ENCODE results near the gene RBKS. TPM values are rescaled to one million over a fixed set of nuclear protein-coding genes. Genes with fewer than 3 reads are reported as not detected.

RBKS gene
- total and polyA plus RNA-seq, 2 of the 8 experiments (the other 6 are each of a cell fraction or from before 2014, with no cell fraction given): 1.1 to 1.5 TPM

DNA sequence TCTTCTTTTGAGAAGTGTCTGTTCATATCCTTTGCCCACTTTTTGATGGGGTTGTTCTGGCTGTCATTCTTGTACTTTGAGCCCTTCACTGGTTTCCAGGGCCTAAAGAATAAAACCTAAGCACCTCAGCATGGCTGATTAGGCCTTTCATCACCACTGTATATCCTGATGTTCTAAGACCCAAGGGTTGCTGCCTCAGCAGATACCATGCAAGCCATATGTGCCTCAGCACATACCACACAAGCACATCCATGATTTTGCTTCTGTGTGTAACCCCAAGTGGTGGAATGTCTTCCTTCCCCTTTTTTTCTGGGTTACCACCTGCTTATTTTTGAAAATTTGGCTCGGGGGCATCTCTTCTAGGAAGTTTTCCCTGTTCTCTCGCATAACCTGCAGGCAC, 11.4 kb downstream of the RBKS start:
- 81% methylated on average over 2 of the region's 2 CpGs; no CpG with 5 or more reads in 1 of the 2 experiments for WGBS, 2 experiments (ENCODE audit: extremely low coverage in 1 of 2, insufficient coverage in 1 of 2, insufficient read length in 1 of 2, insufficient replicate concordance in 2 of 2, low coverage in 1 of 2, low lambda C conversion rate in 2 of 2, missing lambda C conversion rate in 1 of 2)
- no peaks in the 10 kb centered on the region for H3K27me3 ChIP-seq (replicated peaks in 1 of 4; ENCODE audit: control insufficient read depth in 3 of 4, extremely low read depth in 1 of 4, insufficient read depth in 3 of 4, low read length in 3 of 4)
- no peaks in the 10 kb centered on the region for H4K20me1 ChIP-seq (replicated peaks in 1 of 2; ENCODE audit: control insufficient read depth in 1 of 2, insufficient read depth in 2 of 2, low read length in 2 of 2)
- FAIRE-seq: no peak
- ChIA-PET CTCF (ENCODE audit: partially characterized antibody) (no interaction called here), POLR2A (ENCODE audit: partially characterized antibody) (no interaction called here)
- H2AK5ac ChIP-seq (ENCODE audit: low read depth, low read length): no peak overlapping the region
- no peak overlapping the region for H3K4me3 ChIP-seq (ENCODE audit: extremely low read depth in 1 of 4, insufficient read depth in 2 of 4, low read depth in 3 of 4, low read length in 4 of 4)
- no peak overlapping the region for H3K4ac ChIP-seq (replicated peaks; ENCODE audit: insufficient read length, low read depth, low read length)
- H2BK20ac ChIP-seq (ENCODE audit: low read length): no peak overlapping the region
- H3K79me2 ChIP-seq (ENCODE audit: control insufficient read depth in 1 of 2, insufficient read depth in 2 of 2, low read length in 2 of 2): no peaks in the 10 kb centered on the region
- TF ChIP-seq POLR2AphosphoS5 (IDR thresholded peaks at IDR 0.05; ENCODE audit: low read depth, low read length) (no peak), SIRT6 (IDR thresholded peaks at IDR 0.05; ENCODE audit: low read length) (no peak), BCL11A (IDR thresholded peaks at IDR 0.05; ENCODE audit: low read depth in 2 of 2, low read length in 2 of 2) (no peak), BRCA1 (IDR thresholded peaks at IDR 0.05; ENCODE audit: low read depth, low read length) (no peak), CTBP2 (IDR thresholded peaks at IDR 0.05; ENCODE audit: borderline replicate concordance, insufficient read depth, insufficient read length, low read length) (no peak), TAF1 (IDR thresholded peaks at IDR 0.05; ENCODE audit: low read depth, low read length) (no peak), TAF7 (optimal IDR thresholded peaks at IDR 0.05; ENCODE audit: borderline replicate concordance, low read depth, low read length) (no peak), SP1 (IDR thresholded peaks at IDR 0.05; ENCODE audit: low read depth, low read length) (no peak)
- H3K79me1 ChIP-seq (ENCODE audit: low read depth, low read length): no peaks in the 10 kb centered on the region
- H4K8ac ChIP-seq (ENCODE audit: extremely low read depth, insufficient read depth, low read length): no peak overlapping the region
- H3K4me2 ChIP-seq (ENCODE audit: insufficient read depth in 1 of 2, low read depth in 2 of 2, low read length in 2 of 2): no peak overlapping the region
- no peak overlapping the region for H2BK5ac ChIP-seq (ENCODE audit: low read depth, low read length)
- H3K9me3 ChIP-seq (ENCODE audit: insufficient read depth in 2 of 2, low read depth in 1 of 2, low read length in 1 of 2): no peaks in the 10 kb centered on the region
- no peak overlapping the region for H2BK15ac ChIP-seq (ENCODE audit: low read length)
- H3K23me2 ChIP-seq (ENCODE audit: low read depth, low read length): no peaks in the 10 kb centered on the region
- H3K14ac ChIP-seq (ENCODE audit: insufficient read length): no peak overlapping the region
- H3K36me3 ChIP-seq (ENCODE audit: control insufficient read depth in 2 of 4, insufficient read depth in 4 of 4, low read length in 3 of 4): no peaks in the 10 kb centered on the region
- no peak overlapping the region for H3K9ac ChIP-seq (replicated peaks in 1 of 4; ENCODE audit: extremely low read depth in 1 of 4, low read depth in 3 of 4, low read length in 3 of 4)
- no peak overlapping the region for H4K5ac ChIP-seq (ENCODE audit: insufficient read length, low read depth, low read length)
- no peak overlapping the region for H4K91ac ChIP-seq (replicated peaks; ENCODE audit: insufficient read length, low read length)
- no peak overlapping the region for H2BK120ac ChIP-seq (replicated peaks; ENCODE audit: low read depth, low read length)
- H3K18ac ChIP-seq (ENCODE audit: extremely low read depth, low read length): no peak overlapping the region
- H2BK12ac ChIP-seq (ENCODE audit: low read depth, low read length): no peak overlapping the region
- H3K27ac ChIP-seq (ENCODE audit: low read depth, low read length): no peak overlapping the region
- no peak overlapping the region for H2AFZ ChIP-seq (ENCODE audit: low read length)
- no peaks in the 10 kb centered on the region for H3K4me1 ChIP-seq (replicated peaks in 1 of 4; ENCODE audit: control insufficient read depth in 3 of 4, insufficient read depth in 4 of 4, low read length in 3 of 4)
- no peak for DNase-seq (ENCODE audit: low read depth in 1 of 2, low spot score in 2 of 2)
- no peak overlapping the region for H3K56ac ChIP-seq (replicated peaks; ENCODE audit: insufficient read length, low read depth, low read length)
- H3K23ac ChIP-seq (ENCODE audit: insufficient read length): no peak overlapping the region

Measured in H1 (cell line).